ENCODE results near the gene PPL.
"Not testable (repeated sequence)": the region's sequence is repeated elsewhere in the genome, so short reads cannot be mapped to it uniquely, and the experiment has no call there.

PPL gene

GRCh38 chr16:4935241-4935855 lies 1.6 kb downstream of the PPL start:
- in situ Hi-C loops (cut with MboI; ENCODE audit: low sequenced_read_pairs) = no loop called here

GRCh38 chr16:4934591-4934990 lies 2.4 kb downstream of the PPL start:
- in situ Hi-C loops (cut with MboI; ENCODE audit: low sequenced_read_pairs) = no loop called here

GRCh38 chr16:4933871-4934395 lies 3.0 kb downstream of the PPL start:
- in situ Hi-C loops (cut with MboI; ENCODE audit: low sequenced_read_pairs) = no loop called here

GRCh38 chr16:4933433-4933832 lies 3.5 kb downstream of the PPL start:
- in situ Hi-C loops (cut with MboI; ENCODE audit: low sequenced_read_pairs) = no loop called here

GRCh38 chr16:4931381-4931780 lies 5.6 kb downstream of the PPL start:
- in situ Hi-C loops (cut with MboI; ENCODE audit: low sequenced_read_pairs) = no loop called here

GRCh38 chr16:4929619-4930018 lies 7.3 kb downstream of the PPL start:
- in situ Hi-C loops (cut with MboI; ENCODE audit: low sequenced_read_pairs) = not testable (repeated sequence)

- in situ Hi-C loops (cut with MboI; ENCODE audit: low sequenced_read_pairs) = no loop called here
These were observed 8.7 kb downstream of the PPL start for GRCh38 chr16:4928227-4928626.

- in situ Hi-C loops (cut with MboI; ENCODE audit: low sequenced_read_pairs) = no loop called here
These were observed 9.3 kb downstream of the PPL start for GRCh38 chr16:4927661-4928060.

- in situ Hi-C loops (cut with MboI; ENCODE audit: low sequenced_read_pairs) = no loop called here
These were observed 10.0 kb downstream of the PPL start for GRCh38 chr16:4926928-4927327.

- in situ Hi-C loops (cut with MboI; ENCODE audit: low sequenced_read_pairs) = no loop called here
These were observed 11.2 kb downstream of the PPL start for GRCh38 chr16:4925791-4926190.

- in situ Hi-C loops (cut with MboI; ENCODE audit: low sequenced_read_pairs) = no loop called here
These were observed 11.7 kb downstream of the PPL start for GRCh38 chr16:4925293-4925607.

- in situ Hi-C loops (cut with MboI; ENCODE audit: low sequenced_read_pairs) = no loop called here
These were observed 12.2 kb downstream of the PPL start for GRCh38 chr16:4924593-4925292.

- in situ Hi-C loops (cut with MboI; ENCODE audit: low sequenced_read_pairs) = no loop called here
These were observed 13.1 kb downstream of the PPL start for GRCh38 chr16:4923853-4924252.

GRCh38 chr16:4922721-4923342 lies 14.1 kb downstream of the PPL start:
- in situ Hi-C loops (cut with MboI; ENCODE audit: low sequenced_read_pairs) = no loop called here

- in situ Hi-C loops (cut with MboI; ENCODE audit: low sequenced_read_pairs) = no loop called here
These were observed 16.1 kb downstream of the PPL start for GRCh38 chr16:4920826-4921225.

GRCh38 chr16:4918781-4919251 lies 18.1 kb downstream of the PPL start:
- in situ Hi-C loops (cut with MboI; ENCODE audit: low sequenced_read_pairs) = no loop called here

- in situ Hi-C loops (cut with MboI; ENCODE audit: low sequenced_read_pairs) = no loop called here
These were observed 19.8 kb downstream of the PPL start for GRCh38 chr16:4917117-4917516.

GRCh38 chr16:4915226-4915761 lies 21.7 kb downstream of the PPL start:
- in situ Hi-C loops (cut with MboI; ENCODE audit: low sequenced_read_pairs) = no loop called here

- in situ Hi-C loops (cut with MboI; ENCODE audit: low sequenced_read_pairs) = no loop called here
These were observed 22.3 kb downstream of the PPL start for GRCh38 chr16:4914528-4915225.

GRCh38 chr16:4913774-4914525 lies 23.0 kb downstream of the PPL start:
- in situ Hi-C loops (cut with MboI; ENCODE audit: low sequenced_read_pairs) = no loop called here

Data from HL-60/S4 treated with retinoic acid at 250 ng/mL for 4 days and 3 days (cell line).